HG02642 (cell line): ENCODE results near the gene PPM1H.
"Not testable (repeated sequence)": the region's sequence is repeated elsewhere in the genome, so short reads cannot be mapped to it uniquely, and the experiment has no call there.

Experiments
- ATAC-seq: cut with Tn5 transposase; IDR thresholded peaks from one replicate; pipeline ENCODE4 v1.9.1; 2021; ENCODE audit warnings: mild to moderate bottlenecking; ENCODE audit not compliant: unreplicated experiment, poor library complexity

Gene PPM1H

DNA sequence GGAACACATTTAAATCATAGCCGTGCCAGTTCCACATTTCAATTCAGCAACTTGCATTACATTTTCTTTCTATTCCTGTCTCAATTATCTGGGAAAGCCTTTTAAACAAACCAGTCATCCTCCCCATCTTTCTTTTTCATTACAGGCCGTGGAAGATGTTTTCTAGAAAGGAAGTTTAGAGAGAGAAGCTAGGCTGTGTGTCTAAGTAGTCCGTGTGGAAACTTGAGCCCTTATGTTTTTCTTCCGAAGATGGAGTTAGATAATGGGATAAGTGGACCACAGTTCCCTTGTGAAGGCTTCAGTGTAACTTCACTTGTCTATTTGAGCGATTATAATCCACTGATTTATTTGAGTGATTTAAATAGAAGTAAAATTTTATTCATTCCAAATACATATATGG lies 12.4 kb upstream of the PPM1H start:
- ATAC-seq, result no peak

DNA sequence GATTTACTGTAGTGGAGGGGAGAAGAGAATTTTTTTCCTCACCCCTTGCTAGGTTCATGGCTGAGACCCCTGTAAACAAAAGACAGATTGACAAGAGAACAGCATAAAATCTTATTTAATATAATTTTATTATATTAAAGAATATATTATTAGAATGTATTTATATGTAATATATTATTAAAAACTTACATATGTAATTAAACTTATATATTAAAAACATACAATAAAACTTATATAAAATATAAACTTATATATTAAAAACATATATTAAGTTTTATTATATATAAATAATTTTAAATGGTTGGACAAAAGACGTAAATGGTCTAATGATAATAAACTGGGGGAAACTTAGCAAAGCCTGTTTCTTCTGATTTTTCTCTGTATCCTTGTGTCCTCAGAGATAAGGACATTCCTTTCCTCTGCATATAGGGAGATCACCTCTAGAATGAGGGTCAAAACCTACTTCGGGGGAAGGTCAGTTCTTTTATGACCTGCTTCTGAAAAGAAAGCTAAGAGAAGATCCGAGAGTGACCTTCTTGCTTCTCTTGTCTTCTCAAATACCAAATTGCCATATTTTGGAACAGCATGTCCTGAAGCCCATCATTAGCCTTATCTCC lies 8.9 kb upstream of the PPM1H start:
- no peak for ATAC-seq

DNA sequence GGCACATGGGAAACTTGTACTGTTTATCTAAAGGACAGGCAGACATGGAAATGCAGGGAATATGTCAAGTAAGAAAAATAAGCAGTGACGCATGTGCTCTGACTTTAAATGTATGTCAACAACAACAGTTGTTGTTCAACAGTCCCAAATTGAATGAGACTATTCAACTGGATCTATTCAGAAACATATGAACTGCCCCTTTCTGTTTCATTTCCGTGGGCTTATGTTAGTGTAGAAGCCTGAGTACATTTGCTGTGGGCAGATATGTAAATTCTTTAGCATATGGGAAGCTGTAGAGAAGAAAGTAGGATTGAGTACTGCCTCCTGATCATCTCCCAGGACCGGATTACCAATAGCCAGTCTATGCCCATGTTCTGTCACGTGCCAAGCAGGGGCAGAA lies 7.4 kb upstream of the PPM1H start:
- ATAC-seq, result not testable (repeated sequence)

DNA sequence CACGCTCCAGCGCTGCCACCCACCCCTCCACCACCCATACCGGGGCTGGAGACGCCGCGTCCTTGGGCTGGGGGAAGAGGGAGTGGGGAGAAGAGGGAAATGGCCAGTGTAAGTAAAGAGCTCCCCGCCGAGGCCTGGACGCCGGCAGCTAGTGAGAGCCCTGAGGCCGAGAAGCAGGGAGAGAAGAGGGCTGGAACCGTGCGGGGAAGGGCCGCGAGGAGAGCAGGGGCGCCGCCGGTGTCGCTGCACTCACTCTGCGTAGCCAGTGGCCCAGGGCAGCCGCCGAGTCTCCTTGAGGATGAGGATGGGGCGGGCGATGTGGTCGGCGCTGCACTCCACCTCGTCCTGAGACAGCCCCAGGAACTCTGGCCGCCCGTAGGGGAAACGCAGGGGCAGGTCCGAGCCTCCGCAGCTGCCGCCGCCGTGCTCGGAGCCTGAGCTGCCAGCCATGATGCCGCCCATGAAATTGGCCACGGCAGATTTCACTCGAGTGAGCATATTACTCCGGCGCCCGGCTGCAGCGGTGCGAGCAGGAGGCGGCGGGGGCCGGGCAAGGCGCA lies 631 bp downstream of the PPM1H start:
- ATAC-seq, result peak; percentile 39

DNA sequence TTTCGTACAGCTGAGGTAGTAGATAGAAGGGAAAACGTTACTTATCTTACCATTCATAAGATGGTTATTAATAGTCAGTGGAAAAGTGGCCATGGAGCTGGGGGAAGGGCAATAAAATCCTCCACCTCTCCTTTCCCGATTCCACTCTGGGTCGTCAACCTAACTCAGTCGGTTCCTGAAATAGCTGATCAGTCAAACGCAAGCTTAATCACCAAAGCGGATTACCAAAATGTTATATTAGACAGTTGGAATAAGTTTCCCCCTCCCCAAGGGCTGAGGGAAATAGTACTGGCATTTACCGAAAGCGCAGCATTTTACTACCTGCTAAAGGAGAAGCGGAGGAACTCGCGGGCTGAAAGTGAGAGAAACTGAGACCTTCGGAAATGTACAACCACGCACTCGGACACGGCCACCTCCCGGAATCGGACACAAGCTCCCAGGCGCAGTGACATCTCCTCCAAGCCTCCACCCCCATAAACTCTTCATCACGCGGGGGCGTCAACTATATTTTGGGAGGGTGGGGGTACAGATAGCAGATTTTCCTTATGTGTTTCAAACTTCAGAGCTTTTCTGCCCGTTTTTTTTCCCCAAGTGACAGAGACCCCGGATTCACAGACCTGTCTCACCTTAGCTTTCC lies 1.2 kb downstream of the PPM1H start:
- no peak for ATAC-seq

DNA sequence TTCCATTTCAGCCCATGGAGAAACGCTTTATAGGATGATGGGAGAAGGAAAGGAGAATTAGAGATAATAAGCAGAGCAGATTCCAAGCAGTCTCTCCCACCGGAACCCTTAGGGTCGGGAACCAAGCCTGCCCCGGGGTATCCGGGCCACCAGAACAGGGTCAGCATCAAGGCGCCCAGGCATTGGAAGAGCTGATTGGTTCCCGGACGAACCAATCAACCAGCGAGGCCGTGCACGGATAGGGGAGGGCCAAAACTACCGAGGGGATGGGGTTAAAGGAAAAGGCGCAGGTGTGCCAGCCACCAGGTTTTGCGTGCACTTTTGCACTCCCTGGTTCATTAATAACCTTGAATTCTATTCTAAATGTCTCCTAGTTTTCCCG lies 1.7 kb downstream of the PPM1H start:
- no peak for ATAC-seq

DNA sequence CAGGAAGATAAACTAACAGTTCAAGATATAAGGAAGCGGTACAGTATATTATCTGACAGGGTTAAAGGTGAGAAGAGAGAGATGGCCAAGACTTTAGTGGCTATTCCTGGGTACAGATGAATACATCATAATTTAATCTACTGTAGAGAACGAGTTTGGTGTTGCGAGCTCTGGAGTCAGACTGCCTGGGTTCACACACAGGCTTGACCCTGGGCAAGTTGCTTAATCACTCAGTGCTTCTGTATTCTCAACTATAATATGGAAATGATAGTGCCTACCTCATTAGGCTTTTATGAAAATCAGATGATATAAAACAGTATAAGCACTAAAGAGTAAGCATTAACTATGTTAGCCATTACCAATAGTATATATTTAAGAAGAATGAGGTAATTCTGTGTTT lies 3.5 kb downstream of the PPM1H start:
- ATAC-seq, result no peak

DNA sequence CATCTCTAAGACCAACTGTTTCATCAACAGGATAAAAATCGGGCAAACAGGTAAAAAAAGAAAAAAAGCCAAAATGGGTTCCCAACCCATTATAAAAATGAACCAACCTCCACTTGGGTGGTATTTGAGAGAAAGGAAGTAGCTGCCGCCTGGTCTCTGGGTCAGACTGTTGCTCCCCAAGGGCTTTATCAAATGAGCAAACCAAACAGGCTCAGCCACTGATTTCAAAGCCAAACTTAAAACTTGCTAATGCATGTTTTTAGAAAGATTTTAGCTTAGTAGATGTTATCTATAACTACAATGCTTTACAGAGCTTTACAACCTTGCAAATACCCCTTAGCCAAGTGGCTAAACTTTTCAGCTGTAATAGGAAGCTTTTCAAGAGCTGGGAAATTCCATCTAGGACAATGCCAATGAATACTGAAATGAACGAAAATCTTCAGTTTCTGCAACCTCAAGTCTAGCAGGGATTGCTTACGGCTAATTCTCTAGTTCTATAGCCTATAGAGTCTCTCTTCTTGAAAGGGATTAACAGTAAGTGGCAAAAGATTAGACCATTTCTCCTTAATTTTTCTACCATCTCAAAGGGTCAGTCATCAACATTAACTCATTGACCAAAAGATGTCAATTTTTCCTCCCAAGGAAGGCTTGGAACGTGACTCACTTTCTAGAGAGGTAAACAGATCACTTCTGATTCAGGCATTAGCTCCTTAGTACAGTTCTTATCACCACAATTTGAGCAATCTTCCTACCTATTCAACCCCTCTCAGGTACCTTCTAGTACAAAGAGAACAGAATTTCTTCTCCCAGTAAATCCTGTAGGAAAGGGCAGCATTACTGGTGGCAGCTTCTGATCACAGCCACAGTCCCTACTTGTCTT lies 4.2 kb downstream of the PPM1H start:
- ATAC-seq, result no peak

DNA sequence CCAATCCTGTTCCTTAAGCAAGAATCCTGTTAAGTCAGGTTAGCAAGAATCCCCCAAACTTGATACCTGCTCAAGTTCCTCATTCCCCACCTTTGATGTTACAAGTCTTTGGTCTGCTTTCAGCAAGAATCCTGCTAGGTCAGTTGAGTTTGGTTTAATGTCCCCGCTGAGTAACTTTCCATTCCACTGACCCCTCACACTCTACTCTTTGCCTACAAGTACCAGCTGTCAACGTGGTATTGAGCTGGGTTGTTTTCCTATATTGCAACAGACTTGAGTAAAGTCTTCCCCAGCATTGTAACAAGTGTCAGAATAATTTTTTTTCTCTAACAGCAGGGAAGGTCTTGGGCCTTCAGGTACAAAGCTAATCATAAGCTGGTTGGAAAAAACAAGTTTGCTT lies 6.3 kb downstream of the PPM1H start:
- ATAC-seq, result no peak

DNA sequence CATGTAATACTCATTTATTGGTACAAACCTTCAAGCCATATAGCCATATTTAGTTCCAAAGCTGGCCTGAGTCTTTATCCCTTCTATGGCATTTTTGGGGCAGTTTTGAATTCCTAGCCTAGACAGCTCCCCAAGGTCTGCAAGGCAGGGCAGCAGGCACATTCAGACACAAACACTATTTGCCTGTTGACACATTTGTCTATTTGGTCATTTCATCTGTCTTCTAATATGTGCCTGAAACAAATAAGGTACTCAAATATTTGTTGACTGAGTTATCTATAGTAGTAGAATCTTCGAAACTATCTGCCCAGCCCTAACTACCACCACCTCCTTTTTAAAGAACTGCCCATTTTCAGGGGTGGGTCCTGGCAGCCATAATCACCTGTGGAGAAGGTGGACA lies 9.3 kb downstream of the PPM1H start:
- no peak for ATAC-seq

DNA sequence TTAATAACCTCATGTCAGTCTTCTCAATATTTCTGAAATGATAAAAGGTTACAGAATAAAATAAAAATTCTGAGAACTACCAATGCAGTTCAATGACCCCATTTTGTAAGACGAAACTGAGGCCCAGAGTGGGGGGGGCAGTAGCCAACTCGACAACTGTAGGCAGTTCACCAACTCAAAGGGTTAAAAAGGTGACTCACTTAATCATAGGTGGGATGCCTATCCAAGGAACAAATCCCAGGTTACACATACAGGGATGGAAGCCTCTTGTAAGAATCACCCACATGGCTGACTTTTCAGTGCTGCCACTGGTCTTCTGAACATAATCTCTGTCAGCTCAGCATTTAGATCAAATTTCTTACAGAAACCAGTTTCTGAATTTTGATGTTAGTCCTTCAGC lies 10.9 kb downstream of the PPM1H start:
- ATAC-seq, result no peak

DNA sequence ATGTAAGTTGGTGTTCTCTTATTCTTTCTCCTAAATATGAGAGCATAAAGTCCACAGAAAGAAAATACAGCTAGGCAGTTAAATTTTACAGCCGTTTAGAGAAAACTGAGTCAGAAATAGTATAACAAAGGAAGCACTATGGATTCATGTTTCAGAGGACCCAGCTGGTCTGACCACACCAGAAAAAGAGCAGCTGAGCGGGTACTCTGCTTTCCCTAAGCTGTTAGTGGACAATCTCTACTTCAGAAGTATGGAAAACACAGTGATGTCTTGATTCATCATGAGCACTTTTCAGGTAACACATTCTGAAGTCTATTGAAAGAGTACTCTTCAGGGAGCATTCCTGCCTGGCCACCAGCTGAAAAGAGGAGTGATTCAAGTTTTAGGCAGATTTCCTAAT lies 12.4 kb downstream of the PPM1H start:
- ATAC-seq, result no peak

DNA sequence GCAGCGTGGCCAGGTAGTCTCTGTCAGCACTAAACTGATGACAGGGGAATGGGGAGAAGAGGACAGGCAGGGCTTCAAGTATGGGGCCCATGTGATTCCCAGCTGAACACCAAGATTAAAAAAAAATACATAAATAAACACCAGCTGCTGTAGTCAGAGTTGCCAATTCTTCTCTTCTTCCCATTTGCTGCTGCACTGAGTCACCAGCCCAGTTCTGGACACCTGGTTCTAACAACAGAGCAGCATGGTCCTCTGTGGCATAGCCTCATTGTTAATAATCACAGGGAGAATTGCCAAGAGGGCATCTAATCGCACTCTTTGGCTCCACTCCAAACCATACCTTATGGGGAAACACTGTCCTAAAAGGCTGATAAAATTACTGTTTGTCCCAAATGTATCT lies 15.1 kb downstream of the PPM1H start:
- no peak for ATAC-seq

DNA sequence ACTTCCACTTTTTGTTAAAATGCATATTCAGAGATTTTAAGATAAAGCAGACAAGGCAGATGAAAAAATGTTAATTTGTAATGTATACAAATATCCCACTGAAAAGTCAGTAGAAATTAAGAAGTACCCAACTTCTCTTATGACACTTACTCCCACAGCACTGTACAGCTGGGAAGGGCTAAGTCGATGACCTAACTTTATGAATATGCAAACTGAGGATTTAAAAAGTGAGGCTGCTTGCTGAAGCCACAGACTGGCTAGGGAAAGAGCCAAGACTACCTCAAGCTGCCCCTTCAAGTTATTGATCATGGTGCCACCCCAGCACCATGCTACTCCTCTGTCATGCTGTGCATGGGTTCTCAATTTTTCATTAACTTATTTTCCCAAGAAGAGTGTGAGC lies 17.0 kb downstream of the PPM1H start:
- no peak for ATAC-seq

DNA sequence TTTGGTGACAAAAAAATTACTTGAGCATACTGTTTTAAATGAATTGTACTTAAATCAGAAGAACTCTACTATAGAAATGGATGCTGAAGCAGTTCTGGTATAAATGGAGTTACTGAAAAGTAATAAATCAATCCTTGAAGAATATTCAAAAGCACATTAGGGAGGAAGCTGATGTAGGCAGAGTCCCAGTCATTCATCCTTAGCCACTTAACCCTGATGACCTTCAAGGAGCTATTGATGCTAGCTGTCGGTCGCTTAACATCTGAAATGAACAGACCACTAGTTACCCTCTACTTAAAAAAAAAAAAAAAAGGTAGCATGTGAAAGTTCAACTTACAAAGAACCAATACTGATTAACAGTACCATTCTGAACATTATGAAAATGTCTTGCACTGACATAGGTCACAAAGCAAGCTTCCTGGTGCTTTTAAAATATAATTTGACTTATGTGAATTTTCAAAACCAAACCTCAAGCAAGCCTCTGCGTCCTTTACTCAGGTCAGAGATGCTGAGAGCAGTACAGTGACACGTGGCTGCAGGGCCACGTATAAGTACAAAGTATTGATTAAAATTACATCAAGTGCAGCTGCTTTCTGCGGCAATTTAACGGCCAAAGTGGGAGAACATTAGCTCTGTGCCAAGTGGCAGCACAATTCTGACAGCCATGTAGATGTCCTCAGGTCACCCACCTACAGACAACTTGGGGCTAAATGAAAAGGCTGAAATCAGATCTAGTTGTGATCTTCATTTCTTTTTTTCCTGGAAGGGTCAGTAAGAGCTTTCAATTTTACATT lies 18.1 kb downstream of the PPM1H start:
- no peak for ATAC-seq

DNA sequence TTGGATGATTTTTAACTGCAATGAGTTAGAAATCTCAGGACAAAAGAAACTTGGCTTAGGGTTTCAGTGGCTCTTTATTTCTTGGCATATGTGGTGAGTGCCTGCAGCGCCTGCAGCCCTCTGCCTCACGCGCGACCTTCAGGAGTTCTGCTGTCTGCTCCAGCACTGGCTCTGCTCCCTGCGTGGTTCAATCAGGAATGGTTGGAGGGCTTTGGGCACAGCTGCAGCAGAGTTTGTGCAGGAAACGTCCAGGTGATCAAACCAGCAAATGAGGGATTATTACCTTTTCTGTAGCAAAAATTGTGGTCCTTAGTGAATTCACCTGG lies 19.8 kb downstream of the PPM1H start:
- no peak for ATAC-seq

DNA sequence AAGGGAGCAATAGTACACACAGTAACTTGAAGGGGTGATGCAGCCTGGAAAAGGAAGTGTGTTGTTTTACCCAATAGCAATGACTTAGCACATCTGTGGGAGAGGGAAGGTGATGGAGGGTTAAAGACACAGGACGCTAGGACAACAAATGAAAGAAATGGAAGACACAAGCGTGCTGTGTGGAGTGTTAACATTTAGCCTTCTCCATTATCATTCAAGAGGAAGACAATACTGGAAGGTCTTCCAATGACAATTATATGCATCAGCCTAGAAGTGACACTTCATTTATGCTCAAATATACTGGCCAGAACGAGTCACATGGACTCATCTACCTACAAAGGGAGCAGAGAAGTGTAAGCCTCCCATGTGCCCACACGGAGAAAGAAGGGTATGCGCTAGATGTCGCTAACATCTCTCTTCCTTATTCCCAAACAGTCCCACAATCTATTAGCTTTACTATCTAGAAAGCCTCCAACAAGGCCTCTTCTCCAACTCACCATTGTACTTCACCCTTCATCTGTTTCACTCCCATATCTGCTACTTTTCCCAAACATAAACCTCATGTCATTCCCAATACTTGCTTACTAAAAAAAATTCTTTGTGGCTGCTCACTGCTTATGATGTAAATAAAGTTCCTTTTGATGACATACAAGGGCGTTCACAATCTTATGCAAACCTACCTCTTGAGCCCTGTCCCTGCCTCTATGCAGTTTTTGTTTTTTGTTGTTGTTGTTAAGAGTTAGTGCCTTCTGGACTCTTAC lies 20.3 kb downstream of the PPM1H start:
- no peak for ATAC-seq

DNA sequence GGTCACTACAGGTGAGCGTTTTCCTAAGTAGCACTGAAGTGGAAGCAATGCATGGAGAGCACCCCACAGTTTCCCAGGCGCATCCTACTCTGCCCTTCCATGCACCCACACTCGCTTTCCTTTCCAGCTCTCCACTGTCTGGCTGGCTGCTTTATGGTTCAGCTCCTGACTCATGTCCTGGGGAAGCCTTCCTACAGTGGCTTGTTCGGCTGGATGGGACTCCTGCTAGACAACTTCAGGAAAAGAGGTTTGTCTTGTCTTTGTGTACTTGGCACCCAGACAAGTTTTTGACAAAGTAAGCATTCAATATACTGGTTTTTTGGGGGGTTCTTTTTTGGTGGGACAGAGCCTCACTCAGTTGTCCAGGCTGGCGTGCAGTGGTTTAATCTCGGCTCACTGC lies 21.6 kb downstream of the PPM1H start:
- no peak for ATAC-seq

DNA sequence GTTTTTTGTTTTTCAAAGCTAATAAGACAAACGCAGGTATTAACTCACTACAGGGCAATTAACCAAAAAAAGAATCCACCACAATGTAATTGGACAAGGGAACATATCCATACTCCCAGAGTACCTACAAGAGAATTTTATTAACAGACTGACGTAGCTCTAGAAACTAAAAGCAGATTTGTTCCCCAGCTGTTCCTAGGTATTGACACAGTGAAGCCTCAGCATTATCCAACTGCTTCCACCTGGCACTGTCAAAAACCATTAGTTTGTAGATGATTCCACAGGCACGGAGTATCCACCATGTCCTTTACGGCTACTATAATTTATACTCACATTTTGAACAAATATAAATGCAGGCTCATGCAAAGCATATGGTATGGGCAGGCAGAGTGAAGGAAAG lies 22.3 kb downstream of the PPM1H start:
- no peak for ATAC-seq

DNA sequence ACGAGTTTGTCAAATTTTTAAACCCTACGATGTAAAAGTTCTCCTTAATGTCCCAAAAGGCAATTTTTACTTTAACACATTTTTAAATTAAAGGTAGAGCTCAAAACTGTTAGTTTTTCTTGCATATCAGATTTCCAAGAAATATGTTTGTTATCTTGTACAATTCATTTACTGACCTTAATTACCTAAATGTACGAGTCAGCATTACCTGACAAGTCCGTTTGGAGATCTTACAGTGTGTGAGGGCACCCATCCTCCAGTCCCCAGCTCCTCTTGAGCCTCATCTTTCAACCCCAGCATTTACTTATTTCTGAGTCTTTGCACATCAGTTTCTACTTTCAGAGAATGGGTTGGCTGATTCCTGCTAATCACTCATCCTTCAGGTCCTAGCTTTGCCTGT lies 23.7 kb downstream of the PPM1H start:
- ATAC-seq, result no peak
